ENCODE data around the gene ORC4. TPM values are rescaled to one million over a fixed set of nuclear protein-coding genes. Genes with fewer than 3 reads are reported as not detected.
A peak's percentile ranks its signal among the peaks of the same experiment; 100 is the strongest.

ORC4 gene
- total and polyA plus RNA-seq, 7 donors = 15.1 to 52.0 (median 36.2) TPM

GRCh38 chr2:147925886-147926285 is 94.7 kb downstream of the ORC4 start:
- H3K36me3 ChIP-seq (ENCODE audit: insufficient read depth in 1 of 2, low read depth in 1 of 2) = peaks cover 0 to 58% of the 10 kb centered on the region in 2 donors
- DNase-seq (no peak), ATAC-seq (no peak)
- H3K27ac ChIP-seq = no peak overlapping the region
- H3K4me3 ChIP-seq = no peak overlapping the region
- no peak for TF ChIP-seq CTCF (IDR thresholded peaks at IDR 0.05)
- H3K27me3 ChIP-seq (ENCODE audit: insufficient read depth in 3 of 3, low read length in 2 of 3) = no peaks in the 10 kb centered on the region
- intact Hi-C loops (cut with DNase I) = loop anchor here in 1 of 2 donors (5.0 kb wide), 1 partner anchor 841 kb away; no protein-coding TSS in a partner anchor
- H3K9me3 ChIP-seq = no peaks in the 10 kb centered on the region
- peaks cover 17% of the 10 kb centered on the region for H3K4me1 ChIP-seq

GRCh38 chr2:147924647-147925046 is 95.9 kb downstream of the ORC4 start:
- no peak for TF ChIP-seq CTCF (IDR thresholded peaks at IDR 0.05)
- H3K27ac ChIP-seq = peak overlapping the region; percentile 11
- 67 to 90% (median 72%) methylated on average over 3 of the region's 3 CpGs for WGBS, 3 donors
- H3K27me3 ChIP-seq (ENCODE audit: insufficient read depth in 3 of 3, low read length in 2 of 3) = no peaks in the 10 kb centered on the region
- ATAC-seq (peak; percentile 45 to 65 (median 57)), DNase-seq (no peak)
- no peaks in the 10 kb centered on the region for H3K9me3 ChIP-seq
- H3K4me1 ChIP-seq = peaks cover 17% of the 10 kb centered on the region
- H3K36me3 ChIP-seq (ENCODE audit: insufficient read depth in 1 of 2, low read depth in 1 of 2) = peaks cover 0 to 49% of the 10 kb centered on the region in 2 donors
- H3K4me3 ChIP-seq = no peak overlapping the region
- intact Hi-C loops (cut with DNase I) = loop anchor here in 1 of 2 donors (5.0 kb wide), 1 partner anchor 843 kb away; no protein-coding TSS in a partner anchor

GRCh38 chr2:147923846-147924245 is 96.7 kb downstream of the ORC4 start:
- Histone ChIP-seq H3K4me1 (peaks cover 17% of the 10 kb centered on the region), H3K36me3 (ENCODE audit: insufficient read depth in 1 of 2, low read depth in 1 of 2) (peaks cover 0 to 57% of the 10 kb centered on the region in 2 donors), H3K4me3 (no peak overlapping the region), H3K9me3 (no peaks in the 10 kb centered on the region), H3K27me3 (ENCODE audit: insufficient read depth in 3 of 3, low read length in 2 of 3) (no peaks in the 10 kb centered on the region), H3K27ac (no peak overlapping the region)
- intact Hi-C loops (cut with DNase I) = no loop called here
- ATAC-seq (no peak), DNase-seq (no peak)
- 30 to 44% (median 36%) methylated on average over 3 of the region's 3 CpGs for WGBS, 3 donors
- TF ChIP-seq CTCF (IDR thresholded peaks at IDR 0.05) = no peak

- no peak for TF ChIP-seq CTCF (IDR thresholded peaks at IDR 0.05)
These were observed 103.4 kb downstream of the ORC4 start for GRCh38 chr2:147917161-147917560.

GRCh38 chr2:147916723-147917122 is 103.8 kb downstream of the ORC4 start:
- 84 to 94% (median 89%) methylated on average over 4 of the region's 4 CpGs for WGBS, 3 donors
- H3K4me3 ChIP-seq = no peak overlapping the region
- no peak overlapping the region for H3K27ac ChIP-seq
- H3K9me3 ChIP-seq = no peaks in the 10 kb centered on the region
- no peaks in the 10 kb centered on the region for H3K27me3 ChIP-seq (ENCODE audit: insufficient read depth in 3 of 3, low read length in 2 of 3)
- H3K36me3 ChIP-seq (ENCODE audit: insufficient read depth in 1 of 2, low read depth in 1 of 2) = peaks cover 0 to 49% of the 10 kb centered on the region in 2 donors
- DNase-seq (no peak), ATAC-seq (no peak)
- no peak for TF ChIP-seq CTCF (IDR thresholded peaks at IDR 0.05)
- intact Hi-C loops (cut with DNase I) = loop anchor here (10.0 kb wide), 3 partner anchors 572 to 992 kb away; no protein-coding TSS in a partner anchor
- no peaks in the 10 kb centered on the region for H3K4me1 ChIP-seq

More at GRCh38 chr2:147917161-147917560, 103.4 kb downstream of the ORC4 start:
- ATAC-seq (no peak), DNase-seq (no peak)
- Histone ChIP-seq H3K9me3 (no peaks in the 10 kb centered on the region), H3K4me3 (no peak overlapping the region), H3K27me3 (ENCODE audit: insufficient read depth in 3 of 3, low read length in 2 of 3) (no peaks in the 10 kb centered on the region), H3K36me3 (ENCODE audit: insufficient read depth in 1 of 2, low read depth in 1 of 2) (peaks cover 0 to 50% of the 10 kb centered on the region in 2 donors), H3K4me1 (no peaks in the 10 kb centered on the region), H3K27ac (no peak overlapping the region)
- 81 to 87% (median 84%) methylated on average over 4 of the region's 4 CpGs for WGBS, 3 donors
- intact Hi-C loops (cut with DNase I) = loop anchor here (10.0 kb wide), 3 partner anchors 572 to 992 kb away; no protein-coding TSS in a partner anchor
